Measurements from ENCODE around the gene HOXD10. TPM values are rescaled to one million over a fixed set of nuclear protein-coding genes. Genes with fewer than 3 reads are reported as not detected.

HOXD10 gene
- total RNA-seq (10 to 100 TPM; 10.7 to 46.0 (median 17.9) TPM), polyA plus RNA-seq (1 to 10 TPM in 2 of 3 donors, under 1 TPM in 1; 0.23 to 2.4 (median 1.5) TPM)

DNA sequence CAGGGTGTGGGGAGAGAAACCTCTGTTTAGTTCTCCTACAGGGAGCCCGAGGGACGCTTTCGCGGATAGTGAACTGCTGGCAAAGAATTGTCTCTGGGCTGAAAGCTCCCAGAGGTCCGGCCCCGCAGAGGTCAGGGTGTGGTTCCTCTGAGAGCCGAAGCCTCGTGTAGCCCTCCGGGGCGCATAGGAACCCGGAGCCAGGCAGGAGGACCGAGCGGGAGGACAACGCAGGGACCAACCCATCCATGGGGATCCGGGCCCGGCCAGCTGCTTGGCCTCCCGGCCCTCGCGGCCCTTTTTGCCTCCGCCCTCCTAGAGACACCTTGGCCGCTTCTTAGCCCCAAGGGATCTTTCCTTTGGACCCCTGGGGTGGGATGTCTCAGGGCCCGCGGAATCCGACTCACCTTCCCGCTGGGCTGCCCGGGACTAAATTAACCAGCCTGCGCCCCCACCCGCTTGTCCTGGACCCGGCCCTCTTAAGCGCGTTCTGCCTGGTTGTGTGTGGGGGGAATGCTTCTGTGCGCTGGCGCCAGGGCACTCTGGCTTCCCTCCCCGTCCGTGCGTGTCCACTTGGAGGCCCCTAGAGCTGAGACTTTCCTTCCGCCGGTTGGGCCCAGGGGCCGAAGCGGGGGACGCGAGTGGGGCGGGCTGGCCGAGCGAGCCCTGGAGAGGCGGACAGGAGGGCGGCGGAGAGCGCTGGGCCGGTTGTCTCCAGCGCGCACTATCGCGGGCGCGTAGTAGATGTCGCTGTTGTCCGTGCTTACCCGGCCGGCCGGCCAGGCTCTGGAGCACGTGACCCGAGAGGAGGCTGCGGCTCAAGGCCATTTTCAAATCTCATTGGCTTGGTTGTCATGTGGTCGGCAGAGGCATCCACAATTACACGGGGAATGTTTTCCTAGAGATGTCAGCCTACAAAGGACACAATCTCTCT lies at the start of gene HOXD10:
Gene HOXD10 (plus strand): TSS at position 896 of the 931 bp plus-strand sequence. CDS start 56 bp downstream, outside the sequence.
- TF ChIP-seq EP300 (IDR thresholded peaks at IDR 0.05) (no peak), POLR2AphosphoS5 (IDR thresholded peaks at IDR 0.05) (peak in 1 of 4 donors; percentile 6), CTCF (IDR thresholded peaks at IDR 0.05) (no peak), POLR2A (IDR thresholded peaks at IDR 0.05) (no peak)
- DNase-seq: peak; percentile 67
- H3K4me1 ChIP-seq: peaks cover 0 to 33% (median 23%) of the 10 kb centered on the region in 4 donors
- peak within 1 kb of the TSS in 1 of 4 donors; percentile 21 for H3K4me3 ChIP-seq
- H3K27ac ChIP-seq: peak within 1 kb of the TSS in 1 of 4 donors; percentile 41
- H3K9me3 ChIP-seq: no peaks in the 10 kb centered on the region
- no peaks in the 10 kb centered on the region for H3K36me3 ChIP-seq
- H3K27me3 ChIP-seq: peaks cover 0 to 63% (median 4%) of the 10 kb centered on the region in 3 donors
- intact Hi-C loops (cut with DNase I): no loop called here
- 14 to 19% methylated on average over 66 of the region's 66 CpGs for WGBS, 2 donors

DNA sequence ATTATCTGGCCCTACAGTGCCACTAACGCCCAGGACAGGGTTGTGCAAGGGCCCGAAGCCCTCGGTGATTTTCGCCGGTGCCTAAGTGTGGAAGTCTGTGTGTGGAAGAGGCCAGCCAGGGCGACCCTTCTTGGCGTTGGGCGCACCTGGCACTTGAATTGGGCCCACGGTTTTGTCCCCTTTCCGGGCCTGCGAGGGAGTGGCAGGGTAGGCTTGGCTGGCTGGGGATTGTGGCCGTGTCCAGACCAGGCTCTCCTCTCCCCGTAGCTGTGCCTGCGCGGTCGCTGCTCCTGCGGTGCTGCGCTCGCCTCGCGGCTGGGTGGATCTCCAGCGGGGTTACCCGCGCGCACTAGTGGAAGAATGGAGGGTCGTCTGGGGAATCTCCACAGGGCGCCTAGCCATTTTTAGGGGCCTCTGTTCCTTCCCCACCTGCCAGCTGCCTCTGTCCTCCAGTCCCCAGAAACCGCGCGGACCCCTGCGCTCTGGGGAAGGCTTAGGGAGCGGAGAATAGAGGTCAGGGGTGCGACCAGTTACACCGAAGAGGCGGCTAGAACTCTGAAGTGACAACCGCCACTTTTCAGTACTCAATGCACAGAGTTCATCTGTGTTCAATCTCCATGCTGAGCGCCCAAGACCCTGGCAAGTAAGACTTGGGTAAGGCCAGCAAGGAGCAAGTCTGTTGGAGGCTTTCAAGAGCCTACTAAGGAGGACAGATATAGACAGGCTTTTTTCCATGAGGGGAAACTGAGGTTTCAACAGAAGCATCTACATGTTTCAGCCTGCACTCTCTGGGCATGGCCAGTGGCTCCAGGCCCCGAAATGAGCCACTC lies 48.8 kb upstream of the HOXD10 start:
- WGBS, 2 donors: 8 to 14% methylated on average over 38 of the region's 38 CpGs
- DNase-seq: no peak
- peak overlapping the region in 2 of 4 donors; percentile 12 to 18 for H3K4me3 ChIP-seq

DNA sequence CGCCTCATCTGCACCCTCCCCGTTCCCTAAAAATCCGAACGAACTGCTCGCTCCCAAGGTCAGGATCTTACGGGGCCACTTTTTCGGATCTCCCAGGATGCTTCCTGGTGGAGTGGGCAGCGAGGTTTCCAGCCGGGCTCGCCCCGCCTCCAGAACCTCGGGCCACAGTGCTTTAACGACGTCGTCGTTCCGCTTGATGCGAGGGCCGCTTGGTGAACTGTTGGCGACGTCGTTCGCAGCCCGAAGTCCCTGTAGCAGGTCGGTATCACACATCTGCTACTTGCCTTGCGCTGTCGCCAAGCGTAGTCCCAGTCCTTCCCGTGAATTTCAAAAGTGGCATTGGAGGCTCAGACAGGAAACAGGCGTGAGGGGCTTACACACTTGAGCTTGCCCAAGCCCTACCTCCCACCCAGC lies 48.2 kb upstream of the HOXD10 start:
- TF ChIP-seq EP300 (IDR thresholded peaks at IDR 0.05) (no peak), POLR2AphosphoS5 (IDR thresholded peaks at IDR 0.05) (no peak), POLR2A (IDR thresholded peaks at IDR 0.05) (no peak), CTCF (IDR thresholded peaks at IDR 0.05) (no peak)
- intact Hi-C loops (cut with DNase I): no loop called here
- WGBS, 2 donors: 4 to 9% methylated on average over 30 of the region's 30 CpGs
- Histone ChIP-seq H3K27ac (no peak overlapping the region), H3K4me1 (no peaks in the 10 kb centered on the region), H3K4me3 (no peak overlapping the region), H3K27me3 (peaks cover 0 to 72% (median 11%) of the 10 kb centered on the region in 3 donors), H3K36me3 (no peaks in the 10 kb centered on the region), H3K9me3 (no peaks in the 10 kb centered on the region)
- DNase-seq: no peak

More for the DNA sequence above, 48.8 kb upstream of the HOXD10 start:
- no peaks in the 10 kb centered on the region for H3K4me1 ChIP-seq
- no peaks in the 10 kb centered on the region for H3K36me3 ChIP-seq
- peaks cover 0 to 66% (median 11%) of the 10 kb centered on the region in 3 donors for H3K27me3 ChIP-seq
- TF ChIP-seq POLR2AphosphoS5 (IDR thresholded peaks at IDR 0.05) (no peak), EP300 (IDR thresholded peaks at IDR 0.05) (no peak), CTCF (IDR thresholded peaks at IDR 0.05) (no peak), POLR2A (IDR thresholded peaks at IDR 0.05) (no peak)
- no peaks in the 10 kb centered on the region for H3K9me3 ChIP-seq
- intact Hi-C loops (cut with DNase I): no loop called here
- no peak overlapping the region for H3K27ac ChIP-seq

DNA sequence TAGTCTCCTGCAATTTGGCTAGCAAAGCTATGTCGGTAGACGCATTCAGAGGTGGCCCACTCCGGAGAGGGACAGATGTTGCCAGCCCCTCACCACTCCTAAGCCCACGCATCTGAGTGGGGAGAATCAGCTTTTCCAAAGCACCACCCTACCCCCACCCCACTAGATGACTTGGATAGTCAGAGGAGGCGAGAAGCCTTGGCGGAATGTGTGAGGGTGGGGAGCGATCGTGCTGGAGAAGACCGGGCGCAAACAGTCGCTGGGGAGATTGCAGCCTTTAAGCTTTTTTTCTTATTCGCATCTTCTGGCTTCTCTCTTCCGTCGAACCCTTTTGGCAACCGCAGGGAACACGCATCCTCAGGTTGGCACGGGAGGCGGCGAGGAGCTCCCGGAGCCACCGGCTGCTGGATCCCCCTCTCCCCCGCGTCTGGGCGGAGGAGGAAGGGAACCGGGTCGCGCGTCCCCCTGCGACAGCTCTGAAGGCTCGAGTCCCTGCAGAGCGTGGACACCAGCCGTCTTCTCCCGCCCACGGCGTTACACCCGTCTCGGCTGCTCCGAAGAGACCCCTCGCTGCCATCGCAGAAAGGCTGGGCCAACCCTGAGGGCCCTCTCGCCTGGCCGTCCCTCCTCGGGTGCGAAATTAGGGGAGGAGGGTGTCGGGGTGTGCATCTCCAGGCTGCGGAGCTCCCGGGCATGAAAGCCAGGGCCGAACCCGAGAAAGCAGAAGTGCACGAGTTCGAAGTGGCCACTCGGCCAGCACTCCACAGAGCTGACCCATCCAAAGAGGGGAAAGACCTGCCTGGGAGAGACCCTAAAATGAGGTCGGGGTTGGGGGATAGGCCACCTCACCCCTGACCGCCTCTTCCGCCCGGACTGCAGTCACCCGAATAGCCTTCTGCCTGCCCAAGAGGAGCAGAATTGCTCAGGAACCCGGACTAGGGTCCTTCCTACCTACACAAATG lies 45.0 kb upstream of the HOXD10 start:
- Histone ChIP-seq H3K9me3 (no peaks in the 10 kb centered on the region), H3K4me1 (no peaks in the 10 kb centered on the region), H3K36me3 (no peaks in the 10 kb centered on the region), H3K27me3 (peaks cover 8 to 100% (median 21%) of the 10 kb centered on the region in 3 donors), H3K27ac (no peak overlapping the region), H3K4me3 (no peak overlapping the region)
- intact Hi-C loops (cut with DNase I): no loop called here
- no peak for DNase-seq
- 23% methylated on average over 58 of the region's 58 CpGs for WGBS, 2 donors
- TF ChIP-seq CTCF (IDR thresholded peaks at IDR 0.05) (no peak), EP300 (IDR thresholded peaks at IDR 0.05) (no peak), POLR2A (IDR thresholded peaks at IDR 0.05) (no peak), POLR2AphosphoS5 (IDR thresholded peaks at IDR 0.05) (no peak)
